ENCODE data around the gene GLIS1. TPM values are rescaled to one million over a fixed set of nuclear protein-coding genes. Genes with fewer than 3 reads are reported as not detected.
A peak's percentile ranks its signal among the peaks of the same experiment; 100 is the strongest.

GLIS1 gene
- total RNA-seq, 1 experiment from 2014 or later, result 0.71 TPM

DNA sequence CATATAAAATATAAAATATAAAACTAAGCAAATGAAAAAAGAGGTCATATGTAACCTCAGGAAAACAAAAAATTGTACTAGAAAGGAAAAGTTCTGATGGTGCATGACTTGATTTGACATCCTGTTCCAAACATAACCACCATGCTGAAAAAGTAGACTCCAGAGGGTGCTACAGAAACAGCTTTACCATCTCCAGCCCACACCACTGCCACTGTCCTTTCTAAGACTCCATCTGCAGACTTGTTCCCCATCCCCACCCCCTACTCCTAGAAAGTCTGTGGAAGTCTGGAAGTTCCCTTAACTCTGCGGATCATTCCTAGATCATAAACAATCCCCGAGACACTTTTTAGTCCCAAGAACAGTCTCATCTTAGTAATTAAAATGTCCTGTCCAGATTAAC lies 20.5 kb downstream of the GLIS1 start:
- DNase-seq (ENCODE audit: low read depth), result no peak

DNA sequence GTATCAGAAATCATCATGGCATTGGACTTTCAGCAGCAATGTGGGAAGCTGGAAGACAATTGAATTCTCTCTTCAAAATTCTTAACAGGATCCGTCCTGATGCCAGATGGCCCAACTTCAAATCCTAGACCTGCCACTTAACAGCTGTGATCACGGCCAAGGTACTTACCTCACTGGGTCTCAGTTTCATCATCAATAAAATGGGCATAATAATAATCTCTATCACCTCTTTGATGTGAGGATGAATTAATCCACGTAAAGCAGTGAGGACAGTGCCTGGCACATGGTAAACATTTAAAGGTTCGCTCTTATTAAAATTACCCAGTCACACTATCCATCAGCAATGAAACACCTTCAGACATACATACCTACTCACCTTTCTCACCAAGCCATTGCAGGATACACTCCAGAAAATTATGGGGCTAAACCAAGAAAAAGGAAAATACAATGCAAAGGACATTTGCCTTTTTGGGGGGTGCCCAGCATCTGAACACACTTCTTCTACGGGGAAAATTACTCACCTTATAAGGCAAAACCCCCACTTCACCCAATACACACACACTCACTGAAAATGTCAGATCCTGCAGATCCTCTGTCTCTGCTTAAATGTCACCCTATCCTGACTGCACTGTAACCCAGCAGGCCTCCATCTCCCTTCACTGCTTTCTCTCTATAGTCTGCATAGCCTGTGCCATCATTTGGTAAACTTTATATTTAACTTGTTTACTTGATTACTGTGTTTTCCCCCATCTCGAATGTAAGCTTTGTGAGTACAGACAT lies 21.7 kb downstream of the GLIS1 start:
- no peak for DNase-seq (ENCODE audit: low read depth)

DNA sequence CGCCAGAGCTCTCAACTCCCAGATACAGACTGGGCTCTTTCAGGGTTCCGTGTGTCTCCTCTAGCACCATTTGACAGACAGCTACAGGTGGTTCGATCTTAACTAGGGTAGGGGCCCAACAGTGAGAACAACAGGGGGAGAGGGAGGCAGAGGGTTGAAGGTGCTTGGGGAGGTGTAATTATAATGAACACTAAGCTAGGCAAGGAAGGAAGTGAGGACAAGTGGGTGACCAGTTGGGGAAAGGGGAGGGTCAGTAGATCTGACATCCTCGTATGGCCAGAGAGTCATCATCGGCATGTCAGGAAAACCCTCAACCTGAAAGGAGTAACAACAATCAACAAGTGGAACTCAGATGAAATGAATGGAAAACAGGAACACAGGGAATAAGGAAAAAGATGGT lies 22.8 kb downstream of the GLIS1 start:
- no peak for DNase-seq (ENCODE audit: low read depth)

DNA sequence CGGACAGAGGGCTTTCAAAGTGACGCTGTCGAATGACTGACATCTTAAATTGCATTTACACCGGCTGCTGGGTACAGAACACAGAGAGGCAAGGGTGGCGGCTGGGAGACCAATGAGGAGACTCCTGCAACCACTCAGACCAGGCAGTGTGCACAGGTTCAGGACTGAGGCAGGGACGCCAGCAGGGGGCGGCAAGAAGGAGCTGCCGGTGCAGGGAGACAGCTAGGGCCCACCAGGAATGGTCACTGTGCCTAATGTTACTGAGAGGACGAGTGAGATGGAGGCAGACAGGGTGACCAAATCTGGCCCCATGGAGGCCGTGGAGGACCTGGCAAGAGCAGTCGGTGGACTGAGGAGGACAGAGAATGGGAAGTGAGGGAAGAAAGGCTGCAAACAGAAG lies 23.5 kb downstream of the GLIS1 start:
- peak; percentile 26 for DNase-seq (ENCODE audit: low read depth)

DNA sequence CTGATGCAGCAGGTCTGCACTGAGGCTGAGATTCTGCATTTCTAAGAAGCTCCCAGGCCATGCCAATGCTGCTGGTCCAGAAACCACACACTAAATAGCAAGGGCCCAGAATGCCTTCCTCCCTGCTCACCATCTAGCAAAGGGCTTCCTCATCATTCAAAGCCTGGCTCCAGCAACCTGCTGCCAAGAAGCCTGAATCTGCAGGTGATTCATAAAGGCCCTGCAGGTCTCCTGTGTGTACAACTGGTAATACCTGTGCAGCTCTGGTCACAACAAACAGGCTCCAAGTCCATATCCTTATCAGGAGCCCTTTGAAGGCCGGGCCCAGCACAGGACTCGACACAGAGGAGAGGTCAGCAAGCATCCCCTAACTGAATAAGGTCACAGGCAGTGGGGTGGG lies 26.7 kb downstream of the GLIS1 start:
- DNase-seq (ENCODE audit: low read depth), result no peak

DNA sequence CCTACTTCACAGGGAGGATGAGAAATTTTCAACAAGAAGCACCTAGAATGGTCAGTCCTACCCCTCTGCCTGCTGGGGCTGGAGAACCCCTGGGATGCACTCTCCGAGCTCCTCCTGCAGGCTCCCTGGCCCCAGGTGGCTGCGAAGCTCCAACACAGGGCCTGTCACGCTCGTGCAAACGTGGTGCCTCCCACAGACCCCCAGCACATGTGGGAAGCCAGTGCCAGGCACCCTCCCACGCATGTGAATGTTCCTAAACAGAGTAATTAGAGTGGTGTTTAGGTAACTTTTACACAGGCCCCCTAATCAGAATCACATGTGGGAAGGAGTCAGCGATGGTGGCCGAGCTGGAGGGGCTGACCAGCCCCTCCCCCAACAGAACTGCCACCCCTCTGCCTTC lies 28.4 kb downstream of the GLIS1 start:
- no peak for DNase-seq (ENCODE audit: low read depth)

DNA sequence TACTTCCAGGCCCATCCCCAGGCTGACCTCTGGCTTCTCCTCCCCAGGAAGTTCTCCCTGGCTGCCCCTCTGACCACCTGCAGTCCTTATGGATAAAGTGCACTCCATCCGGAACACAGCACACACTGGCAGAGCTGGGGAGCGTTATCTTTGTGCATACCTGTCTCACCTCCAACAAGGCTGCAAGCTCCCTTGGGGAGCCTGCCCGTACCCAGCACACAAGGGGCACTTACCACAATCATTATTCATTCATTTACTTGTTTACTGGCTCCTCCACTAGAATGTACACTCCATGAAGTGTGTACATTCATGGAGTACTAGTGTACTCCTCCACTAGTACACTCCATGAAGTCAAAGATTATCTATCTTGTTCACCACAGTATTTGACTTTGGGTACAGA lies 30.3 kb downstream of the GLIS1 start:
- DNase-seq (ENCODE audit: low read depth), result no peak

DNA sequence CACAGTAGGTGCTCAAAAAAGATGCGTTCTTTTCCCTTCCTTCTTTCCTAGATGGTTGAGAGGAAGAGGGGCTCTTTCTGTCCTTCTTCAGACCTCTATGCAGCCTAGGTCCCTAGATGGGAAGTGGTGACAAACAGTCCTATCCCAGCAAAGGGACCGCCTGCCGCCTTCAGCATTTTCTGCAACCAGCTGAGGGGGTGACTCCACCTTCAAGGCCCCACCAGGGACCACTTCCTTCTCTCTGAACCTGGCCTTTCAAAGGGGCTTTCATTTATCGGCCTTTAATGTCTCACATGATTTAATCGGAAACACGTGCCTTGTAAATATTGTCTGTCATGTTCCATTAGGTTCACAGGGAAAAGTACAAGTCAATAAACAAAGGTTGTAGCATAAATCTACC lies 32.6 kb downstream of the GLIS1 start:
- DNase-seq (ENCODE audit: low read depth), result no peak

DNA sequence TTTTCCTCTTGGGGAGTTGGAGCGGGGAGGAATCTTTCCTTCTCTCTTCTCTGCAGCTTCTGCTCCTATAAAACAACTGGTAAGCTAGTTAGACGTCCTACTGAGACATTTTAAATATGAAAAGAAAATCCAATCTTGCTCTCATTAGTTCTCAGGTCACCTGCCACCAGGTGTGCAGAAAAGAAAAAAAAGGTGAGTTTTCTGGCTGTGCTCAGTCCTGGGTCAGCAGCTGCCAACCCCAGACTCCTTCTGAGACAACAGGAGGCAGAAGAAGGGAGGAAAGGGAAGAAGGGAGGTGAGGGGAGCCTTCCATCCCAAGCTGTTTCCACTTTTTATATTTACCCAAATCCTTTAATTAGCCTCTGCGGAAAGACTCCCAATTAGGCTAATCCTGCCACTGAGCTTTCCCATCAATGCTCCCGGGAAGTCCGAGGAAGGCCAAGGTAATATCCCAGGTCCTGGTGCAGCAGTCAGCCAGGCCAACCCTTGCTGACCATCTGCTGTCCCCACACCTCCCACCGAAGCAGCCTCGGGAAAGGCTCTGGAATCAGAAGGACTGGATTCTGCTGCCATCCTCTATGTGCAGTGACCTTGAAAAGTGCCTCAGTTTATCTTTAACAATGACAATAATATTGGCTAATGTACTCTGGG lies 33.4 kb downstream of the GLIS1 start:
- no peak for DNase-seq (ENCODE audit: low read depth)

DNA sequence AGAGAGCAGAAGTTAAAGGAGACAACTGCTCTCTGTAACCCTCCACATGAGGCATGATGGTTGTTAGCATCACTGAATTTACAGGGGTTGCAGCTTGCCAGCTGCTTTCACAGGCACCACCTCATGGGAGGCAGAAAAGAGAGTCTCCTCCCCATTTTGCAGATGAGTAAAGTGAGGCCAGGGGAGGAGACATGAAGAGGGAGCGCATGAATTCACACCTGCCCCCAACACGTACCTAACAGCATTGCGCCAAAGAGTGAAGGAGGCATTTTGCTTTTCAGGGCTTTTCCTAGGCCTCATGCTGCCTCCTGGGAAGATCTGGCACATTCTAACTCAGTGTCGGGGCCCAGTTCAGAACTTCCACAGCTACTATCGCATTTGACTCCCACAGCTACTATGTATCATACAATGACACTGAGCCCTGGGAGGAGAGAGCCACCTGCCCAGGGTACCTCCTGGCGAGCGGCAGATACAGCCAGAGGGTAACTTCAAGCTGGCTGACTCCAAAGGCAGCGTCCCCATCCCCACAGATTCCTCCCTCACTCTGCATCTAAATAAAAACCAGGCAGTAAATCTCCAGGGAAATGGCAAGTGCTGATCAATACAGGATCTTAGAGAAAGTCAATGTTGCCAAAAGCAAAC lies 34.0 kb downstream of the GLIS1 start:
- no peak for DNase-seq (ENCODE audit: low read depth)

DNA sequence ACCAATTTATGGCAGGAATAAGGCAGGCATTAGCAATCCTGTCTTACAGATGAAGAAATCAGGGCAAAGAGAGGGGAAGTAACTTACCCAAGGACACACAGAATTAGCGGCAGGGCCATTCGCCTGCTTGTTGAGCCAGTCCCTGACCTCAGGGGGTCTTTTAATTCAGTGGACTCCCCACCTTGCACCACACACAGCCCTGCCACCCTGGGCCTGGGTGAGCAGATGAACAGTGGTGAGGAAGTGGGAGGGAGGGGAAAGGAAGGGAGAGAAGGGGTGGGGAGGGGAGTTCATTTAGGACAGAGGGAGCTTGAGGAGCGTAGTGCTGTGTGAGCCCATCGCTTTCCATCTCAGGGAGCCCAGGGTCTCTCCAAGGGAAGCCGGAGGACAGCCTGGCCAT lies 34.7 kb downstream of the GLIS1 start:
- no peak for DNase-seq (ENCODE audit: low read depth)

DNA sequence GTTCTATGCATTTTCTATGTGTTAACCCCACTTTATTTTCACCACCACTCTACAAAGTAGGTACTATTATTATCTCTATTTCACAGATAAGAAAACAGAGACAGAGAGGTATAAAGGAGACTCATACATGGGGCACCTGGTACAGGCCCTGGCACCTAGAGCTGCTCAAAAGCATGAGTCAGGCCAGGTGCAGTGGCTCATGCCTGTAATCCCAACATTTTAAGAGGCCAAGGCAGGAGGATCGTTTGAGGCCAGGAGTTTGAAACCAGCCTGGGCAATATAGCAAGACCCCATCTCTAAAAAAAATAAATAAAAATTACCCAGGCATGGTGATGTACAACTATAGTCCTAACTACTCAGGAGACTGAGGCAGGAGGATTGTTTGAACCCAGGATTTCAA lies 35.8 kb downstream of the GLIS1 start:
- no peak for DNase-seq (ENCODE audit: low read depth)

DNA sequence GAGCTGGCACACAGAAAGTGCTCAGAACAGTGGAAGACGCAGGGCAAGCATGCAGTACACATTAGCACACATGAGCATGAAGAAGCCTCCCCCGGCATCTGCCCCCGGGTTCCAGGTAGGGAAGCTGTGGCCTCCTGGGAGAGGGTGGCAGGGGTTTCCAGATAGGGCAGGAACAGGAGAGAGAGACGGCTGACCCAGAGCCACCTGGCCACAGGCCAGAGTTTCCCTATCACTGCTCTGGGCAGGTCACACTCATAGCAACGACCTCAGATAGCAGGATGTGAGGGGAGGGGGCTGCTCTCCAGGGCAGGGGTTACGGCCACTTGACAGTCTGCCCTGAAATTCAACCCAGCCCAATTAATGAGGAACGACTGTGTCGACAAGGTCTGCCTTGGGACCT lies 36.6 kb downstream of the GLIS1 start:
- DNase-seq (ENCODE audit: low read depth), result no peak

DNA sequence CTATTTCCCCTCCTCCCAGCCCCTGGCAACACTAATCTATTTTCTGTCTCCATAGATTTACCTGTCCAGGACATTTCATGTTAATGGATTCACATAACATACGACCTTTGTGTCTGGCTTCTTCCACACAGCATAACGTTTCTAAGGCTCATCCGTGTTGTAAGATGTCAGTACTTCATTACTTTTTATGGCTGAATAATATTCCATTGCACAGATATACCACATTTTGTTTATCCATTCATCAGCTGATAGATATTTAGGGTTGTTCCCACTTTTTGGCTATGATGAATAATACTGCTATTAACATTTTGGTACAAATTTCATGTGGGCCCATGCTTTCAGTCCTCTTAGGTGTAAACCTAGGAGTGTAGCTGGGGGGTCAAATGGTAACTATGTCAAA lies 38.2 kb downstream of the GLIS1 start:
- DNase-seq (ENCODE audit: low read depth), result no peak

DNA sequence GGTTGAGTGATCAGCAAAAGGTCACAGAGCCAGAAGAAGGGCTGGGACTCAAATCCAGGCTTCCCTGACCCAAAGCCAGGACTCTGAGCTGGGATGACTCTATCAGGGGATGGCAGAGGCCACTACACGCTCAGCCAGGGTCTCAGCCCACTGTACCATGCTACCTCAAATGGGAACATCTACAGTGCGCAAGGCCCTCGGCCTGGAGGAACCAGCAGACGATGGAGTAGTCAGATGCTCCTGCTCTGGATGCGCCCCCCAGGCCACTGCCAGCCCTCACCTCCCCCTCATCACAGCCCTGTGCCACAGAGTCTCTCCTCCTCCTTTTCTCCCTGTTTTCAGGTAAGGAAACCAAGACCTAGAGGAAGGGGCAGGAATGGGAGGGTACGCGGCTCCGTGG lies 39.0 kb downstream of the GLIS1 start:
- no peak for DNase-seq (ENCODE audit: low read depth)

DNA sequence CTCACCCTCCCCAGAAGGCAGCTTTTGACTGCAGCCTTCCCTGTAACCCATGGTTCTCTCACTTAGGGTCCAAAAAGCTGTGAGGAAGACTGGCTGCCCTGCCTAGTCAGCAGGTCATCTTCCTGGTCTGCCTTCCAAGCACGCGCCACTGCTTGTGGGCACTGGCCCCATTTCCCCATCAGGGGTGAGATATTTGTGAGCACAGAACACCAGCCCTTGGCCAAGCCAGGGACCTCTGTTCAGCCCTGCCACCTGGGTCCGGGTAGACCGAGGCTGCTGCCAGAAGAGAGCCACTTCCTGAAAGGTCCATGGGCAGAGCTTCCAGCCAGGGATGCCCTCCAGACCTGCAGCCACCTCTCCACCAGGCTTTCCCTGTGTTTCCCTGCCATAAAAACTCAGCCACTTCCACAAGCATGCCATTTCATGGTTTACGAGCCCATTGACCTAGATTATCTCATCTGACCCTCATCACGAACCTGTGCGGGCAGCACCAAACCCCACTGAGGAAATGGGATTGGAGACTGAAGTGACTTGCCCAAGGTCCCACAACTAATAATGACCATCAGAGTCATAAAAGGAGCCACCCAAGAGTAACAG lies 40.5 kb downstream of the GLIS1 start:
- DNase-seq (ENCODE audit: low read depth), result no peak

DNA sequence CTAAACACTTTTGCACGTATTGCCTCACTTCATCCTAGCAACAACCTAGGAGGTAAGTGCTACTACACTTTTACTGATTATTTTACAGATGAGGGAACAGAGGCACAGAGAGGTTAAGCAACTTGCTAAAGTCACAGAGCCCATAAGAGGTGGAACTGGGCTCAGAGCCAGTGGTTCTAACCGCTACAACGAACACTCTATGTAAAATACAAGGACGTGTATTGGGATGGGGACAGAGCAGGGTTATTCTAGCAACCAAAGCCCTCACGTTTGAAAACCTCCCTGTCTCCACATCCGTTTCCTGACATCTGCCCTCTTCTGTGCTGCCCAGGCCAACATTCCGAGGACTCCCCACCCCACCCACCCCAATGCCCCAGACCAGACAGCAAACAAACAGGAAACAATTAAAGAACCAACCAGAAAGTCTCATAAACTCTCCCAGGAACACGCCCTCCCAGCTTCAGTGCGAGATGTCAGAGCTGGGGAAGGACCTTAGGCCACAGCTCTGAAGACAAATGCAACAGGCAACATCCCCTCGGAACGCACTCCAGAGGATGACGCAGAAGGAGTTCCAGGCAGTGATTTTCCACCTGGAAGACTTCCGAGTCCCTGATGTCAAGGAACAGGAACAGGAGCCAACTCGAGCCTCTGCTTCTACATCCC lies 41.1 kb downstream of the GLIS1 start:
- no peak for DNase-seq (ENCODE audit: low read depth)

DNA sequence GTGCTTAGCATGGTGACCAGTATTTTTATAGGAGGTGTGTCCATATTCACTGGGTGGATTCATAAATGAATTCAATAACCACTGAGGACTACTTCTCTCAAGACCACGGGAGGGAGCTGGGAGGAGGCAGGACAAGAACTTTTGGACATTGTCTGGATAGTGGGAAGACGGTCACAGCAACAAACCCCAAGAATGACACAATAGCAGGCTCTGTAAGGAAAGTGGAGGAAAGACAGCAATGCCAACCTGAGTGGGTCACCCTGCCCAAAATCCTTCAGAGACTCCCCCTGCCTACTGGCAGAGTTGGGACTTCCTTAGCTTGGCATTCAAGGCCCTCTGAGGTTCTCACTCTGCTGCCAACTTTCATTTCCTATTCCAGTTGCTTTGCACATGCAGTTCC lies 42.0 kb downstream of the GLIS1 start:
- DNase-seq (ENCODE audit: low read depth), result no peak

DNA sequence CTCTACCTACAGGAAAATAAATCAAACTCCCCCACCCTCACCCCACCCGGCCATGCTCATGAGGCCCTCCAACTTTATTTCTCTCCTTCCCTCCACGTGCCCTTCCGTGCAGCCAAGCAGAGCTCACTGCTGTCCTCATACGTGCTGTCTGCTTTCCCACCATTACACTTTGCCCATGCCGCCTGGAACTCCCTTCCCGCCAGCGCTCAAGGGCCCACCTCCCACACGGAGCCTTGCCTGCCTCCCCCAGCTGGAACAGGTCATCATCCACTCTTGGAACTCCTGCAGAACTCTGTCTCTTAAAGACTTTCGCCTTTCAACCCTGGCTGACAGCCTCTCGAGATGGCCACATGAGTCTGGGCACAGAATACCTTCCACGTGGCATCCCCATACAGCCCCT lies 42.4 kb downstream of the GLIS1 start:
- no peak for DNase-seq (ENCODE audit: low read depth)

DNA sequence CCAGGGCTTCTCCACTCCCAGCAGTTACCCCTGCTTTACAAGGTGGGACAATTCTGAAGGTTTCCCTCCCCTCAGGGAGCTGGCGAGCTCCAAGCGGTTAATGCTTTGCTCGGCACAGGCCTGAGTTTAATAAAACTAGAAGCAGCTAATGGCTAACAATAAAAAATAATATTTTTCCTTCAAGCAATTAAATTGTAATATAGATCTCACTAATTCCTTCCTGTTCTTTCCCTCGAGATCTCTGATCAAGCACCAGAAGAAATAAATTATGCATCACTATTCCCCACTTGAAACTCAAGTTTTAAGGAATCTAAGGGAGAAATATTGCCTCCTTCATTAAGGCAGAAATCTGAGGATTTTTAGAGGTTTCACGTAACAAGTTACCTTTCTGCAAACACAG lies 42.9 kb downstream of the GLIS1 start:
- no peak for DNase-seq (ENCODE audit: low read depth)

DNA sequence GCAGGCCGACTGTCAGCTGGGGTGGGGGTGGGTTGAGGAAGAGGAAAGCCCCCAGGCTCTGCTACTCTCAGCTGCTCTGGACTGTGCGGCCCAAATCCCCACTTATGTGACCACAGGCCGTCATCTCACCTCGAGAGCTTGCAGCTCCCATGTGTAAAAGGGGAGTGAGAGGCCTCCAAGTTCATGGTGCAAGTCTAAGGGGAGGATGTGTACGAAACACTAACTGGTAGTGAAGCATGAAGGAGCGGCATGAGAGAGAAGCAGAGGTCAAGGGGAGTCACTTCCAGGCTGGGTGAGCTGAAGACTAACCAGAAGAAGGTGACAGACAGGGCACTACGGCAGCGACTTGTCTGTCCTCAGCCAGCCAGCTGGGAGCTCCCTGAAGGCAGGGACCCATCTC lies 43.8 kb downstream of the GLIS1 start:
- no peak for DNase-seq (ENCODE audit: low read depth)

DNA sequence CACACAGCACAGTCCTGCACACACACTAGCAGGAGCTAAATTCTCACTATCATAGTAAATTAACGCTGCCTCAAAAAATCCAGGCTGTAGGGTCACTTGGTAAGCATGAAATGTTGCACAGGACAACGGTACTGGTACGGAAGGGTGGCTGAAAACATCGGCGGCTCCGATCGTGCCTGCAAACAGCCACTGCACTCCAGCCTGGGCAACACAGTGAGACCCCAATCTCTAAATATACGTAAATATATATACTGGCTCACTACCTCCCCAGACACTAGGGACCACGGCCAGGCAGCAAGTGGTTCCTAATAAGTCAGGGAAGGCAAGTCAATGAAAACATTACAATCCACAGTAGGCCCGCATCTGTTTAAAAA lies 44.3 kb downstream of the GLIS1 start:
- DNase-seq (ENCODE audit: low read depth), result no peak

Data from HT1080 (cell line).